ENCODE data around the gene HAPLN1.

The HAPLN1 gene

DNA sequence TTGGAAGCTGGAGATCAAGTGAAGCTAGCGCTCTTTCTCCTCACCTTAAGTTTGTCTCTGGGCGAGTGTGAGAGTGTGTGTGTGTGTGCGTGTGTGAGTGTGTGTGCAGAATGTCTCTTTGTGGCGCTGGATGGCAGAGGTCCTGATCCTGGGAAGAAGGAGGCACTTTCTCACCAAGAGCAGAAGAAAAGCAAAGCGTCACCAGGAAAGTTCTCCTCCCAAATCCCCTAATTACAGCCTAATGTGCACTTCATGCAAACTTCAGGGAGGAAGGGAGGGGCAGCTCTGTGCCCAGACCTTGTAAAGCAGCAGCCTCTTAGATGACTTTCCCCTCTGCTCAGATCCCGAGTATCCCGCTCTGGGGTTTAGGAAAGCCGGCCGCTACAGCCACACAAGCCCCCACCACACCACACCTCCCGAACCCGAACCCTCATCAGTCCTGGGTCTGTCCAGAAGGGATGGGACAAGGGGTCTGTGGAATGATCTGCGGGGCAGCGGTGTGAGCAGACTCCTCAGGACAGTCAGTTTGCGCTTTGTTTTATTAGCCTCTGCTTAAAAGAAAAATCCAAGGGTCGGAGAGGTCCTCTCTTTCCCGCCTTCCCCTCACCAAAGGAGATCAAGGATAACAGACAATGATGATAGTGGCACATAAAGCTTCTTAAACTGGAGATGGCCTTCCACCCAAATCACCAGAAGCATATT lies at the start of gene HAPLN1:
HAPLN1 (minus strand) TSS at position 20 of the 702 bp plus-strand sequence. CDS start 47,332 bp downstream, outside the sequence.
- no peak for DNase-seq (ENCODE audit: extremely low read depth, low read depth)
- TF ChIP-seq, protein P1, sequence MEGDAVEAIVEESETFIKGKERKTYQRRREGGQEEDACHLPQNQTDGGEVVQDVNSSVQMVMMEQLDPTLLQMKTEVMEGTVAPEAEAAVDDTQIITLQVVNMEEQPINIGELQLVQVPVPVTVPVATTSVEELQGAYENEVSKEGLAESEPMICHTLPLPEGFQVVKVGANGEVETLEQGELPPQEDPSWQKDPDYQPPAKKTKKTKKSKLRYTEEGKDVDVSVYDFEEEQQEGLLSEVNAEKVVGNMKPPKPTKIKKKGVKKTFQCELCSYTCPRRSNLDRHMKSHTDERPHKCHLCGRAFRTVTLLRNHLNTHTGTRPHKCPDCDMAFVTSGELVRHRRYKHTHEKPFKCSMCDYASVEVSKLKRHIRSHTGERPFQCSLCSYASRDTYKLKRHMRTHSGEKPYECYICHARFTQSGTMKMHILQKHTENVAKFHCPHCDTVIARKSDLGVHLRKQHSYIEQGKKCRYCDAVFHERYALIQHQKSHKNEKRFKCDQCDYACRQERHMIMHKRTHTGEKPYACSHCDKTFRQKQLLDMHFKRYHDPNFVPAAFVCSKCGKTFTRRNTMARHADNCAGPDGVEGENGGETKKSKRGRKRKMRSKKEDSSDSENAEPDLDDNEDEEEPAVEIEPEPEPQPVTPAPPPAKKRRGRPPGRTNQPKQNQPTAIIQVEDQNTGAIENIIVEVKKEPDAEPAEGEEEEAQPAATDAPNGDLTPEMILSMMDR (IDR thresholded peaks at IDR 0.05; ENCODE audit: low read depth, low read length) = no peak

DNA sequence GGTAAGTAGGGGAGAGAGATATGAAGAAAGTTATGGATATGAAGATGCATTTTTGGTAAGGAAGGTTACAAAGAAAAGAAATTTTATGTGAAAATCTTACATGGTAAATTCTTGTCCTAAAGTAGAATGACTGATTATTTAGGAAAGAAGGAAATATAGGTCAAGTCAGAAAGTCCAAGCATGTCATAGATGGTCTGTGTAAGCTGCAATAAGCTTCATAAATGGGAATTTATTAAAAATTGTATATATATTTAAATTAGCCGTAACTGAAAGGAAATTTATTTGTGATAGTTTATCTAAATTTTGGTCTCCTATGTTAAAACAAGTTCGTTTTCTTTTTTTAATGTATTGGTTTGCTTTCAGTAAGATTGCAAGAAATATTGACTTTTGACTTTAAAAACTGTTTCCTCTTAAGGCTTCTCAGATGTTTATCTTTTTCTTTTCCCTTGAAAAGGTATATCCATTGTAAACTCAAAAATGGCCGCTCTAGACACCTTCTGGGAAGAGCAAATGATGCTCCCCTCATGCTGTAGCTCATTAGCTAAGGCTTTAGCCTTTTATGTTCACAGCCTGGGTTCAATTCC lies 46.8 kb upstream of the HAPLN1 start:
- TF ChIP-seq, protein P1 (IDR thresholded peaks at IDR 0.05; ENCODE audit: low read depth, low read length) = no peak
- no peak for DNase-seq (ENCODE audit: extremely low read depth, low read depth)

DNA sequence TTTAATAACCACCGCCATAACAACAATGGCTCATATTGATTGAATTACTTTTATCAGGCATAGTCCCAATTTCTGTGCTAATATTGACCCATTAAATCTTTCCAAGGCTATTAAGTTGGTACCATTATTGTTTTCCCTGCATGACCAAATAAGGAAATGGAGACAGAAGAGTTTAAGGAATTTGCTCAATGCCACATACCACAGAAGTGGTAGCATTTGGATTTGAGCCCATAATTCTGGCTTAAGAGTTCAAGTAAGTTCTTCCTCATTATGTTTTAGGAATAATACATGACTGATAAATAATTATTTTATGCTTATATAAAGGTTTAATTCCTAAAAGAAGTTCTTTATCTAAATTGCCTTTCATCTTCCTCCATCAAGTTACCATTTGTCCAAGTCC lies 43.4 kb upstream of the HAPLN1 start:
- no peak for DNase-seq (ENCODE audit: extremely low read depth, low read depth)
- TF ChIP-seq, protein P1 (IDR thresholded peaks at IDR 0.05; ENCODE audit: low read depth, low read length) = no peak

DNA sequence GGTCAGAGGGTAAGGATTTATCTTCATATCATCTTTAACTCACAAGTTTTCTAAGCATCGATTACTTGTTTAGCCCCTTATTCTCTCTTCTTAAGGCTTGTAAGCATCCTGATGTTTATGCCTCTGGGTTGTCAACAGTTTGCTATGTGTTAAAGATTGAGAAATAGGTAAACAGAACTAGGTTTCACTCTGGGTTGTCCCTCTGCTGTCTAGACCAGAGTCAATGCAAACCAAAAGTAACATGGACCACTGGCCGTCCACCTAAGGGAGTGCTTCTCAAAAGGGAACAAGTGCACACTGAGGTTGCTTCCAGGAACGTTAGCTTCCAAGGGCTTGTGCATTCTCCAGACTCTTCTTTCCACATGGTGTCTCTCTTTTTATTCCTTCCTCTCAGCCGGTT lies 39.9 kb upstream of the HAPLN1 start:
- TF ChIP-seq, protein P1 (IDR thresholded peaks at IDR 0.05; ENCODE audit: low read depth, low read length) = no peak
- DNase-seq (ENCODE audit: extremely low read depth, low read depth) = no peak

DNA sequence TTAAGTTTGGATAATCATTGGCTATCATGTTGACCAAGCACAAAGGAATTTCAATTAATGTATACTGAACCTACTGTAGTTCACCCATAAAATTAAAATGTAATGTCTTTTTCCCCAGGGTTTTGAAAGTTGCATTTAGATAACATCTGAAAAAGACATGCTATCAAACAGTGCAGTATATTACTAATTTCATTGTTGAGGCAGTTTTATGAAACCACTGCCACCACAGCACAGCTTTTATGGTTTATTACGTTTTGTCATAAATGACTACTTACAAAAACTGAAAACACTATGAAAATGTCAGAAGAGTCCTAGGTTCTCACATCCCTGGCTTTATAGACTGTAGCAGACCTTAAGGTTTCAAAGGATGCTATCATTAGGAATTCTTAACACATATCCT lies 32.0 kb upstream of the HAPLN1 start:
- TF ChIP-seq, protein P1 (IDR thresholded peaks at IDR 0.05; ENCODE audit: low read depth, low read length) = no peak
- DNase-seq (ENCODE audit: extremely low read depth, low read depth) = no peak

DNA sequence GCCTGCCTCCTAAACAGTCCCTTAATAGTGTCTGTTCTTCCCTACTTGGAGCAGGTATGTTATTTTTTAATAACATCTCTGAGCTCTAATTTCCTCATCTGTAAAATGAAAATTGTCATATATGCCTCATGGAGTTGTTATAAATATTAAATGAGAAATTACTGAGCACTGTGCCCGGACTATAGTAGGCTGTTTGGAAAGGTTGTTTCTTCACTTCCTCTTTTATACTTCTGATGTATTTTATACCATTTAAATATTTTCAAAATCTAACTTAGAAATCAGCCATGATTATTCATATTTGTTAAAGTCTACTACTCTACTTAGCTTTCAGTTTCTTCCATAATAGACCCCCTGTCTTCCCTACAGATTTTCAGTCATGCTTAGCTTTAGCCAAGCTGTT lies 30.5 kb upstream of the HAPLN1 start:
- TF ChIP-seq, protein P1 (IDR thresholded peaks at IDR 0.05; ENCODE audit: low read depth, low read length) = no peak

DNA sequence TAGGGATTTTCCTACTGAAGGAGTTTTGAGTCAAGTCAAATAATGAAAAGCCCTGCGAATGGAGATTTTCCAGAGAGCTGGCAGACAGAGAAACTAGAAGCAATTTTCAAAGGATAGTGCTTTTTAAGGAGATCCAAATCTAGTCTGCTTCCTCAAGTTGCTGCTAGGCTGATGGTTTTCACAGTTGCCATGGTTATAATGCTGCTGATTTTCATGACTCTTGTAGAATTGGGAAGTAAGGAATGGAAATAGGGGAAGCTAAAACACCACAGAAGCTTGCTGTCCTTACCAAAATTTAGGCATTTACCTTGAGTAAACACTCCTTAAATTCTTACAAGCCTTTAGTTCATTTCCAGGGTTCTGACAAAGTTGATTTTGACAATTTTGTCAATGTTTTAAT lies 30.1 kb upstream of the HAPLN1 start:
- TF ChIP-seq, protein P1 (IDR thresholded peaks at IDR 0.05; ENCODE audit: low read depth, low read length) = no peak
- DNase-seq (ENCODE audit: extremely low read depth, low read depth) = no peak

More for the DNA sequence above, 30.5 kb upstream of the HAPLN1 start:
- DNase-seq (ENCODE audit: extremely low read depth, low read depth) = no peak
